GM21723 (cell line): Measurements from ENCODE around the gene POC1B.
A peak's percentile ranks its signal among the peaks of the same experiment; 100 is the strongest.

Source experiments
- ATAC-seq: cut with Tn5 transposase; IDR thresholded peaks from one replicate; pipeline ENCODE4 v1.9.1; 2021; ENCODE audit warnings: mild to moderate bottlenecking, moderate library complexity; ENCODE audit not compliant: unreplicated experiment

POC1B gene

GRCh38 chr12:89525824-89526770, at the start of gene POC1B:
Gene POC1B, minus strand, starts transcription at chr12:89526047. Its CDS starts 152 bp downstream, at chr12:89525895.
- peak; percentile 74 for ATAC-seq

- no peak for ATAC-seq
These were observed 49.5 kb upstream of the POC1B start for GRCh38 chr12:89575374-89575773.

GRCh38 chr12:89574736-89575208, 48.9 kb upstream of the POC1B start:
- no peak for ATAC-seq

GRCh38 chr12:89573051-89573810, 47.4 kb upstream of the POC1B start:
- no peak for ATAC-seq

- ATAC-seq = no peak
These were observed 45.8 kb upstream of the POC1B start for GRCh38 chr12:89571491-89572195.

- ATAC-seq = no peak
These were observed 42.6 kb upstream of the POC1B start for GRCh38 chr12:89568484-89568883.

GRCh38 chr12:89567691-89568239, 41.9 kb upstream of the POC1B start:
- ATAC-seq = no peak

- no peak for ATAC-seq
These were observed 40.8 kb upstream of the POC1B start for GRCh38 chr12:89566615-89567014.

GRCh38 chr12:89565002-89565401, 39.2 kb upstream of the POC1B start:
- no peak for ATAC-seq

- no peak for ATAC-seq
These were observed 33.9 kb upstream of the POC1B start for GRCh38 chr12:89559753-89560152.

GRCh38 chr12:89556976-89557375, 31.1 kb upstream of the POC1B start:
- no peak for ATAC-seq

- ATAC-seq = no peak
These were observed 26.5 kb upstream of the POC1B start for GRCh38 chr12:89552376-89552775.

GRCh38 chr12:89551747-89552146, 25.9 kb upstream of the POC1B start:
- ATAC-seq = no peak

GRCh38 chr12:89547101-89547500, 21.3 kb upstream of the POC1B start:
- no peak for ATAC-seq

- no peak for ATAC-seq
These were observed 20.3 kb upstream of the POC1B start for GRCh38 chr12:89546151-89546550.

- ATAC-seq = no peak
These were observed 18.9 kb upstream of the POC1B start for GRCh38 chr12:89544681-89545184.

- no peak for ATAC-seq
These were observed 18.2 kb upstream of the POC1B start for GRCh38 chr12:89544022-89544421.

GRCh38 chr12:89542912-89543592, 17.2 kb upstream of the POC1B start:
- peak; percentile 86 for ATAC-seq

- no peak for ATAC-seq
These were observed 16.4 kb upstream of the POC1B start for GRCh38 chr12:89542236-89542635.

- no peak for ATAC-seq
These were observed 14.7 kb upstream of the POC1B start for GRCh38 chr12:89540586-89540985.
